Inflammatory macrophage treated with lipopolysaccharide for 4 hours (primary cell): ENCODE data around the gene L3MBTL3.
A peak's percentile ranks its signal among the peaks of the same experiment; 100 is the strongest.
"Not testable (repeated sequence)": the region's sequence is repeated elsewhere in the genome, so short reads cannot be mapped to it uniquely, and the experiment has no call there.

Experiments used
- DNase-seq: peaks from one replicate; pipeline ENCODE4 v3.0.0-alpha.2; 2020

L3MBTL3 gene

DNA sequence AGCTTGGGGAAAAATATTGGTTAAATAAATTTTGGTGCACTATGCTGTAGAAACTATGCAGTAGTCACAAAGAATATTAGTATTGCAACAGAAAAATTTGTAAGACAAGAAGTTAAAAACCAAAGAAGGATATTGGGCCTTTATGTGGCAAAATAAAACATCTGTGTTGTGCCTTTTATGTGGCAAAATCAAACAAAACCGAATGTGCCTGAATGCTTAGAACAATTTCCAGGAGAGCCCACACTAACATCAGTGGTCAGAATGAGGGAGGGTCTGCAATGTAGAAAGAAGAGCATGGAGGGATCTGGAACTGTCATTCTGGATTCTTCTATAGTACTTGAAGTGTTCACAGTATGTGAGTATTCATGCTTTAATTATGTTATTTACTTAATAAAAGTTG lies 75.2 kb downstream of the L3MBTL3 start:
- no peak for DNase-seq

DNA sequence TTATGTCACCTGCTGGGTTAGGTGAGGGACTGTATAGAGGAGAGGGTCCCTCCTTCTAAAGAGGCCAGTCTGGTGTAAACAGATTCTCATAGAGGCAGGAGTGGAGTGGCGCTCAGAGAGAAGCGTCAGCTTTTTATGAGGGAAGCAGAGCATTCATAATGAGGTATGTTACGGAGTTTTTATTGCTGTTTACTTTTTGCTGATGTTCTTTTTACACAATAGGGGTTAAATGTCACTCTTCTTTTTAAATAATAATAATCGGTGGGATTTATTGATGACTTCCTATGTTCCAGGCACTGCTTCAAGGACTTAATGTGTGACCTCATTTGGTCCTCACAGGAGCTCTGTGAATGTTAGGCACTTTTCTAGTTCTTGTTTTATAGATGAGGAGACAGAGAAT lies 79.9 kb downstream of the L3MBTL3 start:
- DNase-seq, result no peak

DNA sequence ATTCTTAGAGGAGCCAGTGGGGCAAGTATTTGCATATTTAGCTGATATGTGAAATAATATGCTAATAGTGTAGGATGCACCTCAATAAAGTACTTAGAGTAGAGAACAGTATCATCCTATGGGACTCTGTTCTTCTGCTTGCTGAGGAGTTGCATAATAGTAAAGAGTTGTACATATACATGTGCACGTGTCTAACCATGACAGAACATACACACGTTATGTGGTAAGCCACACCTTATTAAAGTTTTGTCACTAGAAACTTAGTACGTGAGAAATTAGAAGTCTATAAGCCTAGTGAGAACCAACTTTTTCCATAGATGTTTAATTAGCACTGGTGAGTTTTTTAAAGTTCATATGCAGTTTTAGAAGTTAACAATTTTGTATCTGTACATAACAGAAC lies 80.7 kb downstream of the L3MBTL3 start:
- DNase-seq, result no peak

DNA sequence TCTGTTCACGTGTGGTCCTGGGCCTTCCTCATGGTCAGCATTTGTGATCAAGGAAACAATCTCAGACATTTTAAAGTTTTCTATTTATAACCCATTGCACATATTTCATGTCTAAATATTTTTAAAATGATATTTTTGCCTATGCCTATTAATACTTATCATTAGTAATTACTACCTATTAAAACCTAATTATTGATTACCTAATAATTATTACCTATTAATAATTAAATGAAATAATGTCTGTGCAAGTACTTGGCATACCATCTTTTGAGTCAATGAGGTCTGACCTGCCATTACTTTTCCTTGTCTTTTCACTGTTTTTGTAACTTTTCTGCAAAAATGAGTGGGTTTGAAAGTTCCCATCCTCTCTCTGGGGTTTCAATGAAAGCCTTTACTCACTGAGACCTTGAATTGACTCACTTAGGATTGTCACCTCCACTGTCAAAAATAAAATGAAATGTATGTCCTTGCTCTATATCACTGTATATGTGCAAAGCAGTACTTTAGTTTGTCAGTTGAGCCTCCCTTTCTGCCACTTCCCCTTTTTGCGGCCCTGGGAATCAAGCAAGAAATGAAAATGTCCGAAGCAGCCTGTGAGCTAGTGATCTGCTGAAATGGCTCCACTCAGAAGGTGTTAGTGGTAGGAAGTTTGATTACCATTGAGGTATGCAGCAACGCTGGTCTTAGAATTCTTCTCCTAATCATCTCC lies 87.8 kb downstream of the L3MBTL3 start:
- DNase-seq, result peak; percentile 21

DNA sequence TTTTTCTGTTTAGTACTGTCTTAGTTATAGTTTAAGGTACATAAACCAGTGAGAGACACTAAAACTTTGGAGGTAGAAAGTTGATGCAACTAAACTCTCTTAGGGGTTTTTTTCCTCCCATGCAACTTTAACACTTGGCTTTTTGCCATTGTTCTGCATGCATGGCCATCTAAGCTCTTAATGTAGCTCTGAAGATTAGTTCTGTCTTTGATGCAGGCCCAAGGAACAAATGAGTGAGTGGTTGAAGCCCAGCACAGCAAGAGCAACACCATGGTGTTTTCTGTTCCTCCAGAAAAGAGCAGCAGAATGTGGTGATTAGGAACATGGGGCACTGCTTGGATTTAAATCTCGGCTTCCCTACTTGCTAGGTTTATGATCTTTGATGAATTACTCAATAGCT lies 89.3 kb downstream of the L3MBTL3 start:
- no peak for DNase-seq

DNA sequence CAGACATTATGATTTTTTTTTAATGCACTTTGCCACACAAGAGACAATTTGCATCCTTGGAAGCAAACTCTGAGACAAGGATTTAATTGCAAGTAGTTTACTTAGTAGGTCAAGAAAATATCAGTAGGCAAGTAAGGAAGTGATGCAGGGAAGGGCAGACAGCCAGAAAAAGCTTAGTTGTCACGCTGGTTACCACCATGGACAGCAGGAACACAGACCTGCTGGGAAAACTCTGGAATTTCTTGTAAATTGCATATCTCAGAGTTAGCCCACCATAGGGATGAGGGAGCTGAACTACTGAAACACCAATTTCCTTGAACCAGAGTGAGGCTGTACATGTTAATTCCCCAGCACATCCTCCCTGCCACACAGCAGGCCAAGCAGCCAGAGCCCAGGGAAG lies 92.7 kb downstream of the L3MBTL3 start:
- DNase-seq, result no peak

DNA sequence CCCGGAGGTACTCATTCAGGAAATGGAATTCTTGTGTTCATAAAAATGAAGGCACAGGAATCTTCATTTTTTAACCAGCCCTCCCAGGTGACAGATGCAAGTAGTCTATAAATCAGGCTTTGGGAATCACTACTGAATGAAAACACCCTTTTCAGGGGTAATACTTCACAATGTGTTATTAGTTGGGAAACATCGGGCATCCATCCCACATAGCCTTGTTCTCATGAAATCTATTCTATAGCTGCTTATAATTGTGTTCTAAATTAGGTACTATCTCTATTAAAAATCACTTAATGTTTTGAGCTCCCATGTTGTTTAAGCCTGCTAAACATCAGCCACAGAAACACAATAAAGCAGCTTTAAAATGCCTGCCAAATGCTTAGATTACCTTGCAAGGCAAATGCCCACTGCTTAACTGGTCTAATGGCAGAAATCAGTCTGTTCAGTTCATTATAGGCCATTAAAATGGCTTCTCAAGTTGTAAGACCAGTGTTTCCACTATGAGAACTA lies 94.9 kb downstream of the L3MBTL3 start:
- DNase-seq, result no peak

DNA sequence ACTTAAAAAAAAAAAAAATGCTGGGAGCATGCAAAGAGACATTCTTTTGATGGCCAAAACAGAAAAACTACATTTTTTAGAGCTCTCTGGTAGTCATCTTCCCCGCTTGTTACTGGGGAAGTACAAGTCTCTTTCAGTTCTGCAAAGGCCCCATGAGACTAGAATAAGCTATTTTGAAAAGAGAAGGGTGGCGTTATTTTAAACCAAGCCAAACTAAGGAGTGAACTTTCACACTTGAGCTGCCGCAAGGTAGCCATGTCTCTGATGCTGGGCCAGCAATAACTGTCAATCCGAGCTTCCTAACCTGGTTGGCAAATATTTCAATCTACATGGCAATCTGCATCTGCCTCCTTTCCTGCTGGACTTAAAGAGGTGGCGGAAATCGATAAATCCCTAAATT lies 96.7 kb downstream of the L3MBTL3 start:
- DNase-seq, result peak; percentile 7

DNA sequence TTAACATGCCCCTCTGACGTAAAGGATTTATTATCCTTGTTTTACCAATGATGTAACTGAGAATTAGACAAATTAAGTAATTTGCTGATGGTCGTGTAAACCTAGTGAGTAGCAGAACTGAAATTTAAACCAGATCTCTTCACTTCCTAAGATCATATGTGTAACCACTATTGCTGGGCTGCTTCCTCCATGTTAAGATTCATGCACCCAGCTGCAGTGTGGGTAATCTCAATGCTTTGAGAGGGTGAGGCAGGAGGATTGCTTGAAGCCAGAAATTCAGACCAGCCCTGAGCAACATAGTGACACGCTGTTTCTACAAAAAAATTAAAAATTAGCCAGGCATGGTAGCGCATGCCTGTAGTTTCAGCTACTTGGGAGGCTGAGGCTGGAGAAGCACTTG lies 97.9 kb downstream of the L3MBTL3 start:
- DNase-seq, result no peak

DNA sequence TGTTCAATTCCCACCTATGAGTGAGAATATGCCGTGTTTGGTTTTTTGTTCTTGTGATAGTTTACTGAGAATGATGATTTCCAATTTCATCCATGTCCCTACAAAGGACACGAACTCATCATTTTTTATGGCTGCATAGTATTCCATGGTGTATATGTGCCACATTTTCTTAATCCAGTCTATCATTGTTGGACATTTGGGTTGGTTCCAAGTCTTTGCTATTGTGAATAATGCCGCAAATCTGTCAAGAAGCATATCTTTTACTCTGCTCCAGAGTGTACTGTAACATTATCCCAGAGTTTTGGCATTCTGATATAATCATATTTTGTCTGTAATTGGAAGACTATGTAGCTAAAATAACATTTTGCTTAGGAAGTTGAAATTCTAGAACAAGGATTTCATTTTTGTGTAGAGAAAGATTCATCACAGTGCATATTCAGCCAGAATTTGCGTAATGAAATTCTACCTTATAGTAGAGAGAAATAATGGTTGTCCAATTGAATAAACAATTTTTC lies 98.9 kb downstream of the L3MBTL3 start:
- DNase-seq, result not testable (repeated sequence)

DNA sequence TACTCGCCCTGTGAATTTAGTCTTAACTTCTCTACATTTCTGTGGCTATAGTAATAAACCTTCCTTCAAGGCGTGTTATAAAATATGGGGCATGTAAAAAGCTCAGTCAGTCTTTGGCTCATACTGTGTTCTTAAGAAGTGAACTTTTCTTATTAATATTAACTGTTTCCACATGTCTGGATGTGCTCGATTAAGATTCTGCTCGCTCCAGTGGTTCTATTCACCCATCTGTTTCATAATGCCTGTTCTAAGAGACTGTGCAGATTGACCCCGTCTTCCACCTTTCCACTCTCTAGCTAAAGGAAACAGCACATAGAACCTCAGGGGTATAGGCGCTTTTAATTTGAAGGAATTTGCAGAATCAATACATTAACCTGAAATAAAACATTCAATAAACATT lies 99.9 kb downstream of the L3MBTL3 start:
- DNase-seq, result no peak

DNA sequence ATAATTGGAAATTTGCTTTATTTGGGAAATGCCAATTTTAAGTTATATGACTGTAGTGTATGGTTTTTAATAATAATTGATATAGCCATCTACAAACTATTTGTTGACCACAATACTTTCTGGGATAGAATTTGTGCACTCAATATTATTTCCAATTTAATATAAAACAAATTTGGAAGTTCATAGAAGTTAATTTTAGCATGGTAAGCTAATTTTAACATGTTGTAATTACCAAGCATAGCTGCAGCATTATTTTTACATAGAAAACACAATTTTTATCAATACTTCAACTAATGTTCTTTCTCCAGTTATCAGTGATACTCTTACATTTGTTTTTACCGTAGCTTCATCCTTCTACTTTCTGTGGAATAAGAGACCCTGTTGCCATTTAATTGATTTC lies 100.8 kb downstream of the L3MBTL3 start:
- no peak for DNase-seq

DNA sequence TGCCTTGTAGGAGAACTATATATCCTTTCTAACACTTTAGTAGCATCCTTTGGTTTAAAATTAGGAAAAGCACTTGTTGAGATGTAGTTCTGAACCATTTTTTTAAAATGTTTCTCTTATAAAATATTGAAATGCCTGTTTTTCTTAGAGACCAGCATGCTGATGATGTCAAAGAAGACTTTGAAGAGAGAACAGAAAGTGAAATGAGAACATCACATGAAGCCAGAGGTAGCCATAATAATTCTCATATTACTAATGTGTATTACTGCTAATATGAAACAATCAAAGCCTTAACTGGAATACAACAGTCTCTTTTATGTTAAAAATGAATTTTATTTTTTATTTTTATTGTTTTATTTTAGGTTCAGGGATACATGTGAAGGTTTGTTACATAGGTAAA lies 102.3 kb downstream of the L3MBTL3 start:
- DNase-seq, result no peak

DNA sequence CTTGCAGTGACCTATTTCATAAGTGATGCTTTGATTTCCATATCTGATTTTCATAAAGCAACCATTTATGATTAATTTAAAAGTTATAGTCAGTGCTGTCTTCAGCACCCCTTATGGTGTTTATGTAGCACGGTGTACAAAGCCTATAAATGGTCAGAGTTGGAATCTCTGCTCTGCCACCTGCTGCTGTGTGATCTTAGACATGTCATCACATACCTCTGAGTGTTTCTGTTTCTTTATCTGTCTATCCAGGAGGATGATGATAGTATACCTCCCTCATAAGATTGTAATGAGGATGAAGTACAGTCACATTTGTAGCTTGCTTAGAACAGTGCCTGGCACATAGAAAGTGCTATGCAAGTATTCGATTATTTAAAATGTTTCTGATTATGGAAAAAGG lies 103.9 kb downstream of the L3MBTL3 start:
- DNase-seq, result no peak

DNA sequence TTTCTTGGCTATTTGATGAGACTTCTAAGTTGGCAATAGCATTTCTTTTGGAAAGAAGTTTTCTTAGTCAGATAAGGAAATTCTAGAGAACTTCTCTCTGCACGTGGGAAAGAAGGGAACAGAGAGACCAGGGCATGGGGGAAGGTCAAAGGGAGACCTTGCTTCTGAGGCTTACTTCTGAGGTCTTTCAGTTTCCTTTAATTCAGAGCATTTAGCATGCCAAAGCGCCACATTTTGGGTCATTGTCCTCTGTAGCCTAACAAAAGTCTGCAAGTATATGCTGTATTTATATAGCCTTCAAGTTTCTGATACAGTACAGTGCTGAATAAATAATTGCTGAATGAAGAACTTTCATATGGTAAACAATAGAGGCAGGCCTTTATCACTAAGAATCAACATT lies 108.8 kb downstream of the L3MBTL3 start:
- DNase-seq, result no peak

DNA sequence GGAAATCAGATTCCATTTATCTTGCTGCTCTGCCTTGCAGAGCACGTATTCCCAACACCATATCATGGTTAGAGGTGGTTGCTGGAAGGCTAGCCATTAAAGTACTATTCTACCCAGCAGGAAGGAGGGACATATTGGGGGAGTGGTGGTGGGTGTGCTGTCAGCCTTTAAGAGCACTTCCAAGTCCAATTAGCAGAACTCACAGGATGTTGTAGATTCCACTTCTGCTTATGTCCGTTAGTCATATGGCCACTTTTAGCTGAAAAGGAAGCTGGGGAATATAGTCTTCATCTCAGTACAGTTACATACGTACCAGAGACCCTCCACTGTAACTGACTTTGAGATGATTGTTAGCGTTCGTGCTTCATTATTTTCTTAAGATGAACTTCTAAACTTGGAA lies 109.9 kb downstream of the L3MBTL3 start:
- peak; percentile 34 for DNase-seq

DNA sequence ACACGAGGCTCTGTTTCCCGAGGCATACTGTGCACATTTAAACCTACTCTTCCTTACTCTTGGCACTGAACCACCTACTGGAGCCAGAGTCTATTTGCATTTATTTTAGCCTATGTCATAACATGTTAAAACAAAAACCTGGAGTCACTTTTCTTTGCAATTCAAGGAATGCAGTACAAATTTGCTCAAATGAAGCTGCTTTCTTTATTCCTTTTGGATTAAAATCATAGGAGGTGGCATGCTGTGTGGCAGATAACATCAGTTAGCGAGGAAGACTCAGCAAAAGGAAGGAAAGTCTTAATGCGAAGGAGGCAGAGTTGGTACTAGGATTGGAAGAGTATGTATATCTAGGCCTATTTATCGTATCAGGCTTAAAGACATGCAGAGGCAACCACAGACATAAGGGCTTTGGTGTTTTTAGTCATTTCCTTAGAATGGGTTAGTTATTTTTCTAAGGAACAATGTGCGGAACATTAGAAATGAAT lies 111.4 kb downstream of the L3MBTL3 start:
- DNase-seq, result no peak

DNA sequence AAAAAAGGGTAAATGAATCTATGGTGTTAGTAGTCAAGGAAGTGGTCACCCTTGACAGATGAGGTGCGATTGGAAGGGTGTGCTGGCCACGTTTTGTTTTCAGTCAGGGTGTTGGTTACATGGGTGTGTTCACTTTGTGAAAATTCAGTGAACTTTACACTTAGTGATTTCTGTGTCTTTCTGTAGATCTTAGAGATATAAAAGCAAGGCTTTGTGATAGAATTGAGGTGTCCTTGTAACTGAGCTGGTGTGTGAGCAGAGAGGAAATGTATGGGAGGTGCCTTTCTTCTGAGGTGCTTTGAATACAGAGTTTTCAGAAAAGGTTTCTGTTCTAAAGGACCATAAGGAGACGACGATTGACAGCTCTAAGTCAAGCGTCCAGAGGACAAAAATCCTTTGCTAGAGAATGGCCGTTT lies 113.9 kb downstream of the L3MBTL3 start:
- no peak for DNase-seq

DNA sequence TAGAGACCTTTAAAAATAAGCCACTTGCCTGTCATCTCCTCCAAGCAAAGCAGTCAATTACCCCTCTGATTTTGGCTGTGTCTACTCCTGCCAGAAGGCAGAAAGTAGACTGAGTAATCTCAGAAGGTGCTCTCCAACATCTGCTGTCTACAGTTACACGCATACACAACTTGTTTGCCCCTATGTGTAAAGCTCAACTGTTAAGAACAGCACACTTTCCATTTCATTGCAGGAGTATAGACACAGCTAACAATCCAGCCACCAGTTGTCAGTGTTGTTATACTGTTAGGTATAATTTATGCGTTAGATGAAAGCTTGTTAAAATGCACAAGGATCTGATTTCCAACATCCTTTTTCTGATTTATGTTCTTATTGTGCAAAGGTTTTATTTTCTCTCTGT lies 116.2 kb downstream of the L3MBTL3 start:
- no peak for DNase-seq

DNA sequence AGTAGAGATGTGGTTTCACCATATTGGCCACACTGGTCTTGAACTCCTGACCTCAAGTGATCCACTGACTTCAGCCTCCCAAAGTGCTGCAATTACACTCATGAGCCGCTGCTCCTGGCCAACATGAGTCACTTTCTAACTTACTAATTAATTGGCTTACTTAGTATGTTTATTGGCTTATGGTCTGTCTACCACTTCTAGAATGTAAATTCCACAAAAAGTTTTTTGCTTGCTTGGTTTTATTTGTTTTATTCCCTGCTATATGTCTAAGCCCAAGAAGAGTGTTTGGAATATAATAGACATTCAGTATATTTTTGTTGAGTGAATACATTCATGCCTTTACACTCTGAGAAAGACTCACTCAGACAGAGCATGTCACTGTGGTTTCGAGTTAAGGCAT lies 118.4 kb downstream of the L3MBTL3 start:
- DNase-seq, result no peak

DNA sequence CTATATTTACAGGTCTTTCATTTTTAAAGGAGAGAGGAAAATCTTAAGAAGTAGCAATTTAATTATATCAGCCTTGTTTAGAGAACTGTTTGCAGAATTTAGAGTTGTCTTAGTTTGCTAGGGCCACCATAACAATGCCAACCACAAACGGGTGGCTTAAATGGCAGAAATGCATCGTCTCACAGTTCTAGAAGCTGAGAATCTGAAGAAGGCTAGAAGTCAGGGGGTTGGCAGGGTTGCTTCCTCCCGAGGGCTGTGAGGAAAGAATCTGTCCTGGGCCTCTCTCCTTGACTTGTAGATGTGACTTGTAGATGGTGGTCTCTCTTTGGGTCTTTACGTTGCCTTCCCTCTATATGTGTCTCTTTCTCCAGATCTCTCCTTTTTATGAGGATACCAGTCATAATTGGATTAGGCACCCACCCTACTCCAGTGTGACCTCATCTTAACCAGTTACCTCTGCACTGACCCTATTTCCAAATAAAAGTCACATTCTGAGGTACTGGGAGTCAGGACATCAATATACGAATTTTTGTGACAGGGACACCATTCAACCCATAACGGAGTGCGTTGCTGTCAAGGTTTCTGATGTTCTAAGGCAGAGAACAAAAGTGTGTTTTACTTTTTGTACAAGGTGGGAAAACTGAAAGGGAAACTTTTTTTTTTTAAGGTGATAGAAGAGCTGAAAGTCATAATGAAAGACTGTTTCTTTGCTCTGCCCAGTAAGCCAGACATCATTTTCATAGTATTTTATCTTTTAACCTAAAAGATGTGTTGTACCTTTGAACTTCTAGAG lies 119.9 kb downstream of the L3MBTL3 start:
- DNase-seq, result no peak

DNA sequence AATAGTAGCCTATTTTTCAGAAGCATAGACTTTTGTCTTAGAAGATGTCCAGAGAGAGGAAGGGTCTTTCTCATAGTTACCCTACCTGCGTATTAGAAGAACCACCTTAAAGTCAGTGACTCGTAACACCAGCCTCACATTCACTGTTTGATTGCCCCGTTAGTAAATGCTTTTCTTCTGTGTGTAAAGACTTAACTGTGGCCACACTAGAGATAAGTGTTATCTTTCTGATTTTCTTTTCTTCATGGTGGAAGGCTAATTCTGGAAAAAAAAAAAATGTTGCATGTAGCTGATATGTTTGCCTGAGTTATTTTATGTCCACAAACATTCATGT lies 120.5 kb downstream of the L3MBTL3 start:
- DNase-seq, result no peak

DNA sequence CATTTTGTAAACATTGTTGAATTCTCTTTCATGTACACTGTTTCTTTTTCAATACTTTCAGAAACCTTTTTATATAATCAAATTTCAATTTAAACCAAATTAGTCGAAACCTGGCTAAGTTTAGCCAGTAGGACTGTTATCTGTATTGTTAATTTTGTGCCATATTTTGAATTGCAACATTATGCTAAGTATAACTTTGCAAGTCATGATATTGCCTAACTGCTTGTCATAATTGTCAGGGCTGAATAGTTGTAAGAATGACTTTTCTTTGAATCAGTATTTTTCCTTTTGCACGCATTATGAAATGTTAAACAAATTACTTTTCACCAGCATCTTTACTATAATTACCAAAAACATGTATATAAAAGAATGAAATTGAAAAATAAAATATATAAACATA lies 121.7 kb downstream of the L3MBTL3 start:
- peak; percentile 51 for DNase-seq

DNA sequence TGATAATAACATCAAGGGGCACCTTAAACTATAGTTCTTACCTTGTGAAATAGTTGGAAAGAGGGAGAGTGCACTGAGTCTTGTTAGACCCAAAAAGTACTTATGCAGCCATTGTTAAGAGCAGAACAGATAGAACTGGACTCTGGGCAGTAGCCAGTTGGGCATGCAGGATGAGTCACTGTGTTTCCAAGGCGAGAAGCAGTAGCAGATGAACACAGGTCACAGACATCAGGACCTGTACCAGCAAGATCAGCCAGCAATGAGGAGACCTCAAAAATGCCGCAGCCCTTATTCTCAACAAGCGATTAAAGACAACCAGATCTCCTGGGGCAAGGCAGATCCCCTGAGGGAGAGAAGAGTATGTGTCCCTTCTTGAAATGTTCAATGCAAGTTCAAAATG lies 125.3 kb downstream of the L3MBTL3 start:
- DNase-seq, result no peak
